AG09319 (cell line): ENCODE results near the gene PFDN4.

Source experiments
- DNase-seq: peaks from one replicate; pipeline ENCODE4 v3.0.0-alpha.2; 2010; ENCODE audit warnings: low read depth; ENCODE audit errors: extremely low read depth
- CTCF ChIP-seq: IDR thresholded peaks from 2 replicates; pipeline ENCODE4 v1.5.1; 2011; ENCODE audit warnings: low read depth, mild to moderate bottlenecking, inconsistent platforms, low read length, moderate library complexity

Gene PFDN4

GRCh38 chr20:54203281-54203680, 4.6 kb upstream of the PFDN4 start:
- TF ChIP-seq CTCF, result no peak
- no peak for DNase-seq

- DNase-seq, result no peak
- no peak for TF ChIP-seq CTCF
Measured at GRCh38 chr20:54204063-54204462, 3.8 kb upstream of the PFDN4 start.

GRCh38 chr20:54204481-54204880, 3.4 kb upstream of the PFDN4 start:
- no peak for DNase-seq
- no peak for TF ChIP-seq CTCF

GRCh38 chr20:54205450-54205849, 2.4 kb upstream of the PFDN4 start:
- no peak for DNase-seq
- no peak for TF ChIP-seq CTCF

- no peak for DNase-seq
- no peak for TF ChIP-seq CTCF
Measured at GRCh38 chr20:54207053-54207742, 689 bp upstream of the PFDN4 start.

GRCh38 chr20:54208548-54209176, 775 bp downstream of the PFDN4 start:
- TF ChIP-seq CTCF, result no peak

GRCh38 chr20:54209216-54209813, 1.4 kb downstream of the PFDN4 start:
- no peak for DNase-seq
- no peak; the same call in 1 of the 2 replicates for TF ChIP-seq CTCF

More at GRCh38 chr20:54208548-54209176, 775 bp downstream of the PFDN4 start:
- DNase-seq, result no peak
